Gastrocnemius medialis (tissue), 4 donors: ENCODE data around the gene LHX5. TPM values are rescaled to one million over a fixed set of nuclear protein-coding genes. Genes with fewer than 3 reads are reported as not detected.

Experiments
- ATAC-seq, 2 donors: fragments of 150-250 bp; one replicate each; pipeline ENCODE4 v1.9.1; 2016
- DNase-seq, 2 donors: peaks; one replicate each; pipeline ENCODE4 v3.0.0-alpha.2; 2019
- H3K27ac ChIP-seq, 4 donors: fragments of 200-600 bp; sonication (generic); 1 replicate in 1 of 4; 2 replicates in 3 of 4; pipeline ENCODE4 v1.5.1; 2016 to 2018; ENCODE audit warnings: mild to moderate bottlenecking in 2 of 4, moderate library complexity in 1 of 4
- H3K27me3 ChIP-seq, 3 donors: fragments of 200-600 bp; sonication (generic) in 2 of 3; 1 replicate in 1 of 3; 2 replicates in 2 of 3; pipeline versions ENCODE4 v1.5.1 to v1.6.0; 2016 to 2019; ENCODE audit warnings: mild to moderate bottlenecking in 1 of 3, moderate library complexity in 1 of 3
- H3K36me3 ChIP-seq, 2 donors: fragments of 200-600 bp; sonication (generic) in 1 of 2; one replicate each; pipeline ENCODE4 v1.5.1; 2017 to 2018
- H3K4me1 ChIP-seq, 2 donors: fragments of 200-600 bp; sonication (generic) in 1 of 2; one replicate each; pipeline ENCODE4 v1.5.1; 2016 to 2017; ENCODE audit warnings: mild to moderate bottlenecking in 2 of 2
- H3K4me3 ChIP-seq, 4 donors: fragments of 200-600 bp; sonication (generic) in 3 of 4; 1 replicate in 1 of 4; 2 replicates in 3 of 4; pipeline ENCODE4 v1.5.1; 2016 to 2019; ENCODE audit warnings: mild to moderate bottlenecking in 2 of 4
- H3K9me3 ChIP-seq, 3 donors: fragments of 200-600 bp; sonication (generic) in 2 of 3; 1 replicate in 1 of 3; 2 replicates in 2 of 3; pipeline ENCODE4 v1.5.1; 2016 to 2019
- POLR2A ChIP-seq, 2 donors: fragments of 450-650 bp; IDR thresholded peaks; one replicate each; pipeline ENCODE4 v1.6.1; 2017; ENCODE audit warnings: antibody characterized with exemption in 2 of 2, mild to moderate bottlenecking in 2 of 2, moderate library complexity in 2 of 2
- in situ Hi-C, 4 donors: fragments of 200-750 bp; cut with MboI; loops; one replicate each; pipeline versions ENCODE4 v1.15.0 to v1.8.0; 2017; ENCODE audit warnings: low sequenced_read_pairs in 4 of 4
- intact Hi-C: fragments of 100-400 bp; cut with DNase I; formaldehyde crosslinking; loops from one replicate; pipeline ENCODE4 v1.15.1; 2023; ENCODE audit warnings: low total_unique reads
- total RNA-seq, 4 donors: library from RNA; depleted of rRNA; stranded (reverse); fragments of >200 nt; gene quantifications; one replicate each; pipeline versions ENCODE4 v1.1.0 to v1.2.3, GENCODE V29; 2016
- TF ChIP-seq, protein P1 (sequence below), 5 experiments: fragments of 450-650 bp in 3 of 5; fragments of 200-600 bp in 2 of 5; sonication (generic) in 2 of 5; IDR thresholded peaks in 4 of 5; conservative IDR thresholded peaks in 1 of 5; 1 replicate in 4 of 5; 2 replicates in 1 of 5; pipeline ENCODE4 v1.5.1; 2016 to 2019; ENCODE audit warnings: antibody characterized with exemption in 5 of 5, mild to moderate bottlenecking in 3 of 5, moderate library complexity in 3 of 5

LHX5 gene
- total RNA-seq, 4 donors from 2014 or later: not detected

- Histone ChIP-seq H3K27me3 (peaks cover 73 to 94% (median 88%) of the 10 kb centered on the region in 3 donors), H3K4me1 (no peaks in the 10 kb centered on the region), H3K27ac (no peak overlapping the region), H3K36me3 (no peaks in the 10 kb centered on the region), H3K4me3 (no peak overlapping the region), H3K9me3 (no peaks in the 10 kb centered on the region)
- no peak for DNase-seq
- no peak for ATAC-seq
- in situ Hi-C loops: loop anchor here (25.0 kb wide), 1 partner anchor 437 kb away; no protein-coding TSS in a partner anchor
- TF ChIP-seq, protein P1, sequence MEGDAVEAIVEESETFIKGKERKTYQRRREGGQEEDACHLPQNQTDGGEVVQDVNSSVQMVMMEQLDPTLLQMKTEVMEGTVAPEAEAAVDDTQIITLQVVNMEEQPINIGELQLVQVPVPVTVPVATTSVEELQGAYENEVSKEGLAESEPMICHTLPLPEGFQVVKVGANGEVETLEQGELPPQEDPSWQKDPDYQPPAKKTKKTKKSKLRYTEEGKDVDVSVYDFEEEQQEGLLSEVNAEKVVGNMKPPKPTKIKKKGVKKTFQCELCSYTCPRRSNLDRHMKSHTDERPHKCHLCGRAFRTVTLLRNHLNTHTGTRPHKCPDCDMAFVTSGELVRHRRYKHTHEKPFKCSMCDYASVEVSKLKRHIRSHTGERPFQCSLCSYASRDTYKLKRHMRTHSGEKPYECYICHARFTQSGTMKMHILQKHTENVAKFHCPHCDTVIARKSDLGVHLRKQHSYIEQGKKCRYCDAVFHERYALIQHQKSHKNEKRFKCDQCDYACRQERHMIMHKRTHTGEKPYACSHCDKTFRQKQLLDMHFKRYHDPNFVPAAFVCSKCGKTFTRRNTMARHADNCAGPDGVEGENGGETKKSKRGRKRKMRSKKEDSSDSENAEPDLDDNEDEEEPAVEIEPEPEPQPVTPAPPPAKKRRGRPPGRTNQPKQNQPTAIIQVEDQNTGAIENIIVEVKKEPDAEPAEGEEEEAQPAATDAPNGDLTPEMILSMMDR (IDR thresholded peaks at IDR 0.05 in 4 of 5, conservative IDR thresholded peaks at IDR 0.05 in 1 of 5): no peak
- no peak for TF ChIP-seq POLR2A (IDR thresholded peaks at IDR 0.05)
- intact Hi-C loops: no loop called here
Measured at GRCh38 chr12:113474635-113475436, 3.2 kb upstream of the LHX5 start.

DNA sequence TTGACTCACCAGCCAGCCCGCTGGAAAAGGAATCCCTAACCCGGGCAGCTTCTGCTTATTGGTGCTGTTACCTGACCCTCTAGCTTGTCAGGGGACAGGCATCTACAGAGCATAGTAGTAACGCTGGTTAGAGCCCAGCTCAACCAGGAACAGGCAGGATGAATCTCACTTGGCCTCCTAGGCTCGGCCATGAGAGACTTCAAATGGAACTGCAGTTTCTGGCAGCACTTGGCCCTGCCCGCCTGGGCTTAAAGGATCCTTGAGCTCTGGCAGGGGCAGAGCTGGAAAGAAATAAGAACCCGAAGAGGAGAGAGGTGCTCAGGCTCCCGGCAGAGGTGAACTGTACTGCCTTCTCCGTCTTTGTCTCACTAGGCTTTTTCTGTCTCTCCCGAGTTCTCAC lies 2.3 kb upstream of the LHX5 start:
- Histone ChIP-seq H3K4me1 (no peaks in the 10 kb centered on the region), H3K27me3 (peaks cover 71 to 93% (median 88%) of the 10 kb centered on the region in 3 donors), H3K9me3 (no peaks in the 10 kb centered on the region), H3K36me3 (no peaks in the 10 kb centered on the region), H3K4me3 (no peak overlapping the region), H3K27ac (no peak overlapping the region)
- intact Hi-C loops (no loop called here), in situ Hi-C loops (loop anchor here (25.0 kb wide), 1 partner anchor 438 kb away; no protein-coding TSS in a partner anchor)
- TF ChIP-seq, protein P1 (IDR thresholded peaks at IDR 0.05 in 4 of 5, conservative IDR thresholded peaks at IDR 0.05 in 1 of 5): no peak
- no peak for TF ChIP-seq POLR2A (IDR thresholded peaks at IDR 0.05)
- DNase-seq: no peak
- ATAC-seq: no peak

DNA sequence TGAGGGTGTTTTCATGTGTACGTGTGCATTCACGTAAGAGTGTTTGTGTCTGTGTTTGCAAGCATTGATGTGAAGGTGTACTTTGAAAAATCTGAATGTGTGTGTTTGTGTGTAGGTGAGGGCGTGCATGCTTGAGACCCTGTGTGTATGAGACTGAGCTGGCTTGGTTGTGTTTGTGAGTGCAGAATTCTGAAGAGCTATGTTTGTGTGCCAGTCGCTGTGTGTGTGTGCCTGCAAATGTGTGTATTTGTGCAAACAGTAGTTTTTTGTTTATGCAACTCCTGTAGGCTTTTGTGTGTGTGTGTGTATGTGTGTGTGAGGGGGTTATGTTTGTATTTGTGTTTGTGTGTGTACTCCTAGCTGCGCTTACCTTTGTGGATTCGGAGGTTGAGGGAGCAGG lies 1.7 kb upstream of the LHX5 start:
- H3K4me3 ChIP-seq: no peak overlapping the region
- H3K9me3 ChIP-seq: no peaks in the 10 kb centered on the region
- no peak overlapping the region for H3K27ac ChIP-seq
- DNase-seq (no peak), ATAC-seq (no peak)
- peaks cover 73 to 93% (median 88%) of the 10 kb centered on the region in 3 donors for H3K27me3 ChIP-seq
- TF ChIP-seq POLR2A (IDR thresholded peaks at IDR 0.05): no peak
- TF ChIP-seq, protein P1 (IDR thresholded peaks at IDR 0.05 in 4 of 5, conservative IDR thresholded peaks at IDR 0.05 in 1 of 5): no peak
- intact Hi-C loops: no loop called here
- H3K4me1 ChIP-seq: no peaks in the 10 kb centered on the region
- no peaks in the 10 kb centered on the region for H3K36me3 ChIP-seq
- in situ Hi-C loops: loop anchor here (25.0 kb wide), 1 partner anchor 439 kb away; no protein-coding TSS in a partner anchor

DNA sequence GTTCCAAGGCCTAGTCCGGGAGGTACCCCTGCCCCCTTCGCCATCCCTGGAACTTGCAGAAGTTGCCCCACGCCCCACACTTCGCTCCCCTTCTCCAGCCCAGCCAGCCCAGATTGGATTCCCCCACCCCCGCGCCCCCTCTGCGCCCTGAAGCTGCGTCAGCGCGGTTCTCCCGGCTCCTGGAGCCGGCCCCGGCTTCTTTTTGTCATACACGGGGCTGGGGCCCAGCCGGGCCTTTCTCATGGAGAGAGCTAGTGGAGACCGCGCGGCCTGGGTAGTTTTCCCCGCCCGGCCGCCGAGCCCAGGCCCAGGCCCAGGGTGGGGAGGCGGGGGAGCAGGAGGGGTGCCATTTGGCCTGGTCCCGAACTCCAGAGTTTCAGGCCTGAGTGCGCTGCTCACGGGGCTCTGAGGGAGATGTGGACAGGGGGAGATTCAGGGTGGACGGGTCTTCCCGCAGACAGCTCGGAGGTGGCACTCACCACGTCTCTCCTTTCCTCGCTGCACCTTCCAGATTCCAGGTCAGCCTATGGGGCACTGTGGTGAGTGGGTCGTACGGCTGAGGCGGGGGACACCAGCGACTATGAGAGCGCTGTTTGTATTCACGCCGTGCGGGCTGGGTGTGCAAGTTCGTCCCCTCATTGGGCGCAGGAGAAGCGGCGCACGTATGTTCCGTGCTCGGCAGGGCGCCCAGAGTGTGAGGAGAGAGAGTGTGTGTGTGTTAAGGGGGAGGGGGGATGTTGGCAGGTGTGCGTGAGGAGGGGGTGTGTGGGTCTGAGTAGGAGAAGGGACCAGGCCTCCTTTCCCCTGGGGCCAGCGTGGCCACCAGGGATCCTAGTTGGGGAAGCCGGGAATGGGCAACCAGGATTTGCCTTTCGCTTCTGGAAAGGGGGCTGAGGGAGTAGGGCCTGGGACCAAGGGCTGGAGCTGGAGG lies 785 bp upstream of the LHX5 start:
- no peak overlapping the region for H3K27ac ChIP-seq
- TF ChIP-seq, protein P1 (IDR thresholded peaks at IDR 0.05 in 4 of 5, conservative IDR thresholded peaks at IDR 0.05 in 1 of 5): no peak
- TF ChIP-seq POLR2A (IDR thresholded peaks at IDR 0.05): no peak
- ATAC-seq (no peak), DNase-seq (no peak)
- H3K9me3 ChIP-seq: no peaks in the 10 kb centered on the region
- no peaks in the 10 kb centered on the region for H3K36me3 ChIP-seq
- peaks cover 76 to 93% (median 89%) of the 10 kb centered on the region in 3 donors for H3K27me3 ChIP-seq
- in situ Hi-C loops: loop anchor here (25.0 kb wide), 1 partner anchor 440 kb away; no protein-coding TSS in a partner anchor
- H3K4me1 ChIP-seq: peaks cover 0 to 3% of the 10 kb centered on the region in 2 donors
- no peak overlapping the region for H3K4me3 ChIP-seq
- intact Hi-C loops: no loop called here
